ENCODE measurements around the gene IGF2R. TPM values are rescaled to one million over a fixed set of nuclear protein-coding genes. Genes with fewer than 3 reads are reported as not detected.

IGF2R gene
- total RNA-seq, 1 donor from 2014 or later: 105 TPM

GRCh38 chr6:159981403-159982245, 12.7 kb downstream of the IGF2R start:
- Mint-ChIP-seq H3K4me1 (ENCODE audit: low read depth, unreplicated experiment) (peaks cover 51% of the 10 kb centered on the region), H3K27ac (ENCODE audit: unreplicated experiment) (no peak overlapping the region), H3K27me3 (ENCODE audit: unreplicated experiment) (peaks cover 4% of the 10 kb centered on the region), H3K36me3 (ENCODE audit: unreplicated experiment) (no peaks in the 10 kb centered on the region), H3K9me3 (ENCODE audit: unreplicated experiment) (peaks cover 6% of the 10 kb centered on the region), H3K4me3 (ENCODE audit: unreplicated experiment) (no peak overlapping the region)
- no peak for DNase-seq
- no peak for TF ChIP-seq CTCF (IDR thresholded peaks at IDR 0.05; ENCODE audit: partially characterized antibody, unreplicated experiment)

GRCh38 chr6:159982731-159983506, 14.0 kb downstream of the IGF2R start:
- Mint-ChIP-seq H3K27me3 (ENCODE audit: unreplicated experiment) (peaks cover 4% of the 10 kb centered on the region), H3K9me3 (ENCODE audit: unreplicated experiment) (peaks cover 6% of the 10 kb centered on the region), H3K36me3 (ENCODE audit: unreplicated experiment) (no peaks in the 10 kb centered on the region), H3K27ac (ENCODE audit: unreplicated experiment) (no peak overlapping the region), H3K4me3 (ENCODE audit: unreplicated experiment) (no peak overlapping the region), H3K4me1 (ENCODE audit: low read depth, unreplicated experiment) (peaks cover 45% of the 10 kb centered on the region)
- TF ChIP-seq CTCF (IDR thresholded peaks at IDR 0.05; ENCODE audit: partially characterized antibody, unreplicated experiment): no peak
- DNase-seq: no peak

- H3K9me3 Mint-ChIP-seq (ENCODE audit: unreplicated experiment): peaks cover 6% of the 10 kb centered on the region
- no peak overlapping the region for H3K4me3 Mint-ChIP-seq (ENCODE audit: unreplicated experiment)
- no peak for TF ChIP-seq CTCF (IDR thresholded peaks at IDR 0.05; ENCODE audit: partially characterized antibody, unreplicated experiment)
- peaks cover 3% of the 10 kb centered on the region for H3K27me3 Mint-ChIP-seq (ENCODE audit: unreplicated experiment)
- H3K27ac Mint-ChIP-seq (ENCODE audit: unreplicated experiment): no peak overlapping the region
- H3K4me1 Mint-ChIP-seq (ENCODE audit: low read depth, unreplicated experiment): peaks cover 39% of the 10 kb centered on the region
- H3K36me3 Mint-ChIP-seq (ENCODE audit: unreplicated experiment): no peaks in the 10 kb centered on the region
- DNase-seq: no peak
Measured at GRCh38 chr6:159983641-159984080, 14.8 kb downstream of the IGF2R start.

- Mint-ChIP-seq H3K27ac (ENCODE audit: unreplicated experiment) (no peak overlapping the region), H3K9me3 (ENCODE audit: unreplicated experiment) (peaks cover 6% of the 10 kb centered on the region), H3K4me3 (ENCODE audit: unreplicated experiment) (no peak overlapping the region), H3K27me3 (ENCODE audit: unreplicated experiment) (peaks cover 2% of the 10 kb centered on the region), H3K4me1 (ENCODE audit: low read depth, unreplicated experiment) (peaks cover 33% of the 10 kb centered on the region), H3K36me3 (ENCODE audit: unreplicated experiment) (no peaks in the 10 kb centered on the region)
- no peak for TF ChIP-seq CTCF (IDR thresholded peaks at IDR 0.05; ENCODE audit: partially characterized antibody, unreplicated experiment)
- DNase-seq: no peak
Measured at GRCh38 chr6:159984268-159984786, 15.4 kb downstream of the IGF2R start.
